GM18909 (cell line): ENCODE results near the gene TAF11L13.

ENCODE experiments used
- ATAC-seq: cut with Tn5 transposase; IDR thresholded peaks from one replicate; pipeline ENCODE4 v1.9.1; 2021; ENCODE audit warnings: mild to moderate bottlenecking; ENCODE audit not compliant: unreplicated experiment, poor library complexity

The TAF11L13 gene

DNA sequence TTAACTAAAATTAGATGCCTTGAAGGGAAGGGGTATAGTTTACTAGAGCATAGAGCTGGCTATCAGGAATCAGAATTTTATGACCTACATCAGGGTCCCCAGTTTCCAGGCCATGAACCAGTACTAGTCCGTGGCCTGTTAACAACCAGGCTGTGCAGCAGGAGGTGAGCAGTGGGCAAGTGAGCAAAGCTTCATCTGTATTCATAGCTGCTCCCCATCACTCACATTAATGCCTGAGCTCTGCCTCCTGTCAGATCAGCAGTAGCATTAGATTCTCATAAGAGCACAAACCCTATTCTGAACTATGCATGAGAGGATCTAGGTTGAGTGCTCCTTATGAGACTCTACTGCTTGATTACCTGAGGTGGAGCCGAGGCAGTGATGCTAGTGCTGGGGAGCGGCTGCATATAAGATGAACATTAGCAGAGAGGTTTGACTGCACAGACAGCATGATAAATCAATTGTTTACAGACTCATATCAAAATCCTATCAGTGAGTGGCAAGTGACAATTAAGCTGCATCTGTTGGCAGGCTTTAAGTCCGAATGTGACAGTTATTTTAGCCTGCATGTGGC, 47.0 kb downstream of the TAF11L13 start:
- no peak for ATAC-seq

DNA sequence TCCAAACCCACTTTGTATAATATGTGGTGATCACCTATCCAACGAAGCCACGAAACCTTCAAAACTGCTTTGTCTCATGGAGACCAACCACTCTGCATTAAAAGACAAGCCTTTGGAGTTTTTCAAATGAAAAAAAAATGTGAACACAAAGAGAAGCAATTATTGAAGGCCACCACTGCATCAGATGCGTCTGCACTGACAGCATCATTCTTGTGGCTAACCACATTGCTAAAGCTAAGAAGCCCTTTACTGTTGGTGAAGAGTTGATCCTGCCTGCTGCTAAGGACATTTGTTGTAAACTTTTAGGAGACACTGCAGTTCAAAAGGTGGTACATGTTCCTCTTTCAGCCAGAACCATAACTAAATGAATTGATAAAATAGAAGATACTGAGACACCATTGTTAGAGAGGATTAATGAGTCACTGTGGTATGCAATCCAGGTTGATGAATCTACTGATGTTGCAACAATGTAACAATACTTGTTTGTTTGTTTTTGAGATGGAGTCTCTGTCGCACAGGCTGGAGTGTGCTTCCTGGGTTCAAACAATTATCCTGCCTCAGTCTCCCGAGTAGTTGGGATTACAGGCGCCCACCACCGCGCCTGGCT, 47.8 kb downstream of the TAF11L13 start:
- no peak for ATAC-seq

DNA sequence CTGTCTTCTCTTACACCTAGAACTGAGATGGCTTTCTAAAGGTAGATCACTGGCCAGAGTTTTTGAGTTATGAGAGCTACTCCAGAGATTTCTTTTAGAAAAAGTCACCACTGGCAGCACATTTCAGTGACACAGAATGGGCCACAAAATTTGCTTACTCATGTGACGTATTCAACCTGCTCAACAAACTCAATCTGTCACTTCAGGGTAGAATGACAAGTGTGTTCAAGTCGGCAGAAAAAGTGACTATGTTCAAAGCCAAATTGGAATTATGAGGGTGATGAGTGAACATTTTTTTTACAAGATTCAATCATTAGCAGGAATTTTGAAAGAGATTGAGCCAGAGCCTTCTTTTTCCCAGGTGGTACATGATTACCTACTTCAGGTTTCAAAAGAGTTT, 48.8 kb downstream of the TAF11L13 start:
- ATAC-seq, result no peak
